Stromal cell of bone marrow (primary cell): ENCODE results near the gene NOMO2.
"Not testable (repeated sequence)": the region's sequence is repeated elsewhere in the genome, so short reads cannot be mapped to it uniquely, and the experiment has no call there.

Experiments used
- DNase-seq: peaks from one replicate; pipeline ENCODE4 v3.0.0-alpha.2; 2012; ENCODE audit warnings: low read depth

Gene NOMO2

GRCh38 chr16:18518536-18519283, 43.2 kb downstream of the NOMO2 start:
- not testable (repeated sequence) for DNase-seq

- not testable (repeated sequence) for DNase-seq
Observed at GRCh38 chr16:18498430-18498829, 63.5 kb downstream of the NOMO2 start.

- not testable (repeated sequence) for DNase-seq
Observed at GRCh38 chr16:18497032-18497431, 64.9 kb downstream of the NOMO2 start.

GRCh38 chr16:18492118-18492897, 69.6 kb downstream of the NOMO2 start:
- DNase-seq: not testable (repeated sequence)

- not testable (repeated sequence) for DNase-seq
Observed at GRCh38 chr16:18436025-18436424, 125.9 kb downstream of the NOMO2 start.

- DNase-seq: not testable (repeated sequence)
Observed at GRCh38 chr16:18415827-18416226, 146.1 kb downstream of the NOMO2 start.

- not testable (repeated sequence) for DNase-seq
Observed at GRCh38 chr16:18409532-18410293, 152.2 kb downstream of the NOMO2 start.

- not testable (repeated sequence) for DNase-seq
Observed at GRCh38 chr16:18401851-18402657, 159.8 kb downstream of the NOMO2 start.

GRCh38 chr16:18401159-18401558, 160.7 kb downstream of the NOMO2 start:
- DNase-seq: not testable (repeated sequence)

- not testable (repeated sequence) for DNase-seq
Observed at GRCh38 chr16:18394363-18394762, 167.5 kb downstream of the NOMO2 start.

- not testable (repeated sequence) for DNase-seq
Observed at GRCh38 chr16:18387767-18388166, 174.1 kb downstream of the NOMO2 start.

- DNase-seq: not testable (repeated sequence)
Observed at GRCh38 chr16:18386517-18386916, 175.4 kb downstream of the NOMO2 start.

- not testable (repeated sequence) for DNase-seq
Observed at GRCh38 chr16:18385285-18385684, 176.6 kb downstream of the NOMO2 start.

- DNase-seq: not testable (repeated sequence)
Observed at GRCh38 chr16:18384869-18385268, 177.0 kb downstream of the NOMO2 start.

GRCh38 chr16:18384098-18384636, 177.7 kb downstream of the NOMO2 start:
- DNase-seq: not testable (repeated sequence)

- DNase-seq: not testable (repeated sequence)
Observed at GRCh38 chr16:18382696-18383095, 179.2 kb downstream of the NOMO2 start.
